ENCODE measurements around the gene ACP4. TPM values are rescaled to one million over a fixed set of nuclear protein-coding genes. Genes with fewer than 3 reads are reported as not detected.
A peak's percentile ranks its signal among the peaks of the same experiment; 100 is the strongest.

Gene ACP4
- total and polyA plus RNA-seq, 2 of the 13 experiments (the other 11 are each of a cell fraction or from before 2014, with no cell fraction given): 0.08 TPM; not detected in 1

- no peak for TF ChIP-seq ZNF264 (CRISPR knock-in tag; IDR thresholded peaks at IDR 0.05)
- no peak for TF ChIP-seq RAD21 (CRISPR knock-in tag; IDR thresholded peaks at IDR 0.05)
- no peak for TF ChIP-seq ZNF782 (CRISPR knock-in tag; IDR thresholded peaks at IDR 0.05; ENCODE audit: borderline replicate concordance)
- no peak for TF ChIP-seq NR2F2 (IDR thresholded peaks at IDR 0.05; ENCODE audit: borderline replicate concordance, low read depth)
- TF ChIP-seq ZNF431 (CRISPR knock-in tag; IDR thresholded peaks at IDR 0.05; ENCODE audit: borderline replicate concordance, low read depth): no peak
- TF ChIP-seq TP53 (CRISPR knock-in tag; conservative IDR thresholded peaks at IDR 0.05): no peak
- no peak for TF ChIP-seq AKAP8 (CRISPR knock-in tag; IDR thresholded peaks at IDR 0.05)
- no peak for TF ChIP-seq SYNCRIP (IDR thresholded peaks at IDR 0.05; ENCODE audit: insufficient read depth, low read depth, low read length)
- TF ChIP-seq THAP11 (CRISPR knock-in tag; IDR thresholded peaks at IDR 0.05): no peak
- TF ChIP-seq, protein P1, sequence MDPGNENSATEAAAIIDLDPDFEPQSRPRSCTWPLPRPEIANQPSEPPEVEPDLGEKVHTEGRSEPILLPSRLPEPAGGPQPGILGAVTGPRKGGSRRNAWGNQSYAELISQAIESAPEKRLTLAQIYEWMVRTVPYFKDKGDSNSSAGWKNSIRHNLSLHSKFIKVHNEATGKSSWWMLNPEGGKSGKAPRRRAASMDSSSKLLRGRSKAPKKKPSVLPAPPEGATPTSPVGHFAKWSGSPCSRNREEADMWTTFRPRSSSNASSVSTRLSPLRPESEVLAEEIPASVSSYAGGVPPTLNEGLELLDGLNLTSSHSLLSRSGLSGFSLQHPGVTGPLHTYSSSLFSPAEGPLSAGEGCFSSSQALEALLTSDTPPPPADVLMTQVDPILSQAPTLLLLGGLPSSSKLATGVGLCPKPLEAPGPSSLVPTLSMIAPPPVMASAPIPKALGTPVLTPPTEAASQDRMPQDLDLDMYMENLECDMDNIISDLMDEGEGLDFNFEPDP (CRISPR knock-in tag; conservative IDR thresholded peaks at IDR 0.05): 0 out of 2 replicates have a peak, but pooled peaks have one; percentile 90
- TF ChIP-seq HOXA5 (CRISPR knock-in tag; IDR thresholded peaks at IDR 0.05): no peak
- TF ChIP-seq ZNF709 (CRISPR knock-in tag; IDR thresholded peaks at IDR 0.05): 0 out of 2 replicates have a peak, but pooled peaks have one; percentile 19
- TF ChIP-seq MED13 (CRISPR knock-in tag; IDR thresholded peaks at IDR 0.05): no peak
- TF ChIP-seq, protein P2, sequence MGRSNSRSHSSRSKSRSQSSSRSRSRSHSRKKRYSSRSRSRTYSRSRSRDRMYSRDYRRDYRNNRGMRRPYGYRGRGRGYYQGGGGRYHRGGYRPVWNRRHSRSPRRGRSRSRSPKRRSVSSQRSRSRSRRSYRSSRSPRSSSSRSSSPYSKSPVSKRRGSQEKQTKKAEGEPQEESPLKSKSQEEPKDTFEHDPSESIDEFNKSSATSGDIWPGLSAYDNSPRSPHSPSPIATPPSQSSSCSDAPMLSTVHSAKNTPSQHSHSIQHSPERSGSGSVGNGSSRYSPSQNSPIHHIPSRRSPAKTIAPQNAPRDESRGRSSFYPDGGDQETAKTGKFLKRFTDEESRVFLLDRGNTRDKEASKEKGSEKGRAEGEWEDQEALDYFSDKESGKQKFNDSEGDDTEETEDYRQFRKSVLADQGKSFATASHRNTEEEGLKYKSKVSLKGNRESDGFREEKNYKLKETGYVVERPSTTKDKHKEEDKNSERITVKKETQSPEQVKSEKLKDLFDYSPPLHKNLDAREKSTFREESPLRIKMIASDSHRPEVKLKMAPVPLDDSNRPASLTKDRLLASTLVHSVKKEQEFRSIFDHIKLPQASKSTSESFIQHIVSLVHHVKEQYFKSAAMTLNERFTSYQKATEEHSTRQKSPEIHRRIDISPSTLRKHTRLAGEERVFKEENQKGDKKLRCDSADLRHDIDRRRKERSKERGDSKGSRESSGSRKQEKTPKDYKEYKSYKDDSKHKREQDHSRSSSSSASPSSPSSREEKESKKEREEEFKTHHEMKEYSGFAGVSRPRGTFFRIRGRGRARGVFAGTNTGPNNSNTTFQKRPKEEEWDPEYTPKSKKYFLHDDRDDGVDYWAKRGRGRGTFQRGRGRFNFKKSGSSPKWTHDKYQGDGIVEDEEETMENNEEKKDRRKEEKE (IDR thresholded peaks at IDR 0.05): no peak
- TF ChIP-seq HDAC2 (CRISPR knock-in tag; IDR thresholded peaks at IDR 0.05): 0 out of 2 replicates have a peak, but pooled peaks have one; percentile 11
- TF ChIP-seq, protein P3, sequence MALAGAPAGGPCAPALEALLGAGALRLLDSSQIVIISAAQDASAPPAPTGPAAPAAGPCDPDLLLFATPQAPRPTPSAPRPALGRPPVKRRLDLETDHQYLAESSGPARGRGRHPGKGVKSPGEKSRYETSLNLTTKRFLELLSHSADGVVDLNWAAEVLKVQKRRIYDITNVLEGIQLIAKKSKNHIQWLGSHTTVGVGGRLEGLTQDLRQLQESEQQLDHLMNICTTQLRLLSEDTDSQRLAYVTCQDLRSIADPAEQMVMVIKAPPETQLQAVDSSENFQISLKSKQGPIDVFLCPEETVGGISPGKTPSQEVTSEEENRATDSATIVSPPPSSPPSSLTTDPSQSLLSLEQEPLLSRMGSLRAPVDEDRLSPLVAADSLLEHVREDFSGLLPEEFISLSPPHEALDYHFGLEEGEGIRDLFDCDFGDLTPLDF (CRISPR knock-in tag; IDR thresholded peaks at IDR 0.05): no peak
- TF ChIP-seq ISX (CRISPR knock-in tag; conservative IDR thresholded peaks at IDR 0.05): no peak
- TF ChIP-seq ZNF275 (CRISPR knock-in tag; IDR thresholded peaks at IDR 0.05; ENCODE audit: borderline replicate concordance): no peak
- TF ChIP-seq KLF6 (CRISPR knock-in tag; IDR thresholded peaks at IDR 0.05): no peak
- no peak for TF ChIP-seq ZNF672 (CRISPR knock-in tag; IDR thresholded peaks at IDR 0.05)
- TF ChIP-seq, protein P4, sequence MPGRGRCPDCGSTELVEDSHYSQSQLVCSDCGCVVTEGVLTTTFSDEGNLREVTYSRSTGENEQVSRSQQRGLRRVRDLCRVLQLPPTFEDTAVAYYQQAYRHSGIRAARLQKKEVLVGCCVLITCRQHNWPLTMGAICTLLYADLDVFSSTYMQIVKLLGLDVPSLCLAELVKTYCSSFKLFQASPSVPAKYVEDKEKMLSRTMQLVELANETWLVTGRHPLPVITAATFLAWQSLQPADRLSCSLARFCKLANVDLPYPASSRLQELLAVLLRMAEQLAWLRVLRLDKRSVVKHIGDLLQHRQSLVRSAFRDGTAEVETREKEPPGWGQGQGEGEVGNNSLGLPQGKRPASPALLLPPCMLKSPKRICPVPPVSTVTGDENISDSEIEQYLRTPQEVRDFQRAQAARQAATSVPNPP (CRISPR knock-in tag; IDR thresholded peaks at IDR 0.05): no peak
- no peak for TF ChIP-seq SKIL (CRISPR knock-in tag; IDR thresholded peaks at IDR 0.05; ENCODE audit: borderline replicate concordance)
Measured at GRCh38 chr19:50795664-50796073, 5.5 kb downstream of the ACP4 start (continued).

Measured in HepG2 (cell line).